Suprapubic skin (tissue), 4 donors: Measurements from ENCODE around the gene KCNG3. TPM values are rescaled to one million over a fixed set of nuclear protein-coding genes. Genes with fewer than 3 reads are reported as not detected.
A peak's percentile ranks its signal among the peaks of the same experiment; 100 is the strongest.

Experiments used
- DNase-seq, 2 donors: peaks; one replicate each; pipeline ENCODE4 v3.0.0-alpha.2; 2019; ENCODE audit warnings: low spot score in 2 of 2
- H3K27ac ChIP-seq: fragments of 200-600 bp; sonication (generic); one replicate; pipeline ENCODE4 v1.5.1; 2019
- H3K27me3 ChIP-seq: fragments of 200-600 bp; sonication (generic); one replicate; pipeline ENCODE4 v1.5.1; 2019
- H3K36me3 ChIP-seq: fragments of 200-600 bp; sonication (generic); one replicate; pipeline ENCODE4 v1.5.1; 2019
- H3K4me1 ChIP-seq: fragments of 200-600 bp; sonication (generic); one replicate; pipeline ENCODE4 v1.5.1; 2019
- H3K4me3 ChIP-seq: fragments of 200-600 bp; sonication (generic); one replicate; pipeline ENCODE4 v1.5.1; 2019; ENCODE audit warnings: mild to moderate bottlenecking
- H3K9me3 ChIP-seq: fragments of 200-600 bp; sonication (generic); one replicate; pipeline ENCODE4 v1.5.1; 2019
- CTCF ChIP-seq, 2 donors: fragments of 200-600 bp in 1 of 2; fragments of 450-650 bp in 1 of 2; sonication (generic) in 1 of 2; IDR thresholded peaks; one replicate each; pipeline ENCODE4 v1.5.1; 2016 to 2019; ENCODE audit warnings: antibody characterized with exemption in 2 of 2, mild to moderate bottlenecking in 1 of 2, moderate library complexity in 1 of 2
- EP300 ChIP-seq: sonication (generic); formaldehyde crosslinking; IDR thresholded peaks from one replicate; pipeline ENCODE4 v1.6.1; 2017; ENCODE audit warnings: antibody characterized with exemption
- POLR2A ChIP-seq, 2 donors: fragments of 450-650 bp; IDR thresholded peaks; one replicate each; pipeline ENCODE4 v1.6.1; 2017; ENCODE audit warnings: antibody characterized with exemption in 2 of 2, mild to moderate bottlenecking in 2 of 2, moderate library complexity in 2 of 2
- POLR2AphosphoS5 ChIP-seq, 3 donors: sonication (generic); formaldehyde crosslinking; IDR thresholded peaks; one replicate each; pipeline ENCODE4 v1.6.1; 2017; ENCODE audit warnings: antibody characterized with exemption in 3 of 3
- WGBS: methylation state at CpG from one replicate; pipeline ENCODE4 v1.1.5; 2018; 5-methylcytosine and 5-hydroxymethylcytosine counted together
- total RNA-seq, 4 donors: library from RNA; depleted of rRNA; stranded (reverse); fragments of >200 nt; gene quantifications; one replicate each; pipeline ENCODE4 v1.1.0, GENCODE V29; 2016

Gene KCNG3
- total RNA-seq, 4 donors from 2014 or later = 0.59 to 1.6 (median 1.1) TPM

GRCh38 chr2:42495234-42495581, 1.4 kb upstream of the KCNG3 start:
- H3K36me3 ChIP-seq = no peaks in the 10 kb centered on the region
- DNase-seq = no peak
- 0% methylated on average over 1 of the region's 1 CpG for WGBS
- TF ChIP-seq POLR2AphosphoS5 (IDR thresholded peaks at IDR 0.05) = no peak
- no peak for TF ChIP-seq CTCF (IDR thresholded peaks at IDR 0.05)
- no peak for TF ChIP-seq EP300
- no peak for TF ChIP-seq POLR2A (IDR thresholded peaks at IDR 0.05)
- peaks cover 20% of the 10 kb centered on the region for H3K4me1 ChIP-seq
- no peaks in the 10 kb centered on the region for H3K9me3 ChIP-seq
- peaks cover 12% of the 10 kb centered on the region for H3K27me3 ChIP-seq
- no peak overlapping the region for H3K27ac ChIP-seq
- H3K4me3 ChIP-seq = peak overlapping the region; percentile 56

GRCh38 chr2:42494355-42495233, 812 bp upstream of the KCNG3 start:
- Histone ChIP-seq H3K27me3 (peaks cover 12% of the 10 kb centered on the region), H3K4me3 (peak overlapping the region; percentile 56), H3K4me1 (peaks cover 20% of the 10 kb centered on the region), H3K27ac (no peak overlapping the region), H3K9me3 (no peaks in the 10 kb centered on the region), H3K36me3 (no peaks in the 10 kb centered on the region)
- WGBS = under 1% methylated on average over 30 of the region's 65 CpGs
- peak in 1 of 2 donors; percentile 77 for DNase-seq
- TF ChIP-seq POLR2AphosphoS5 (IDR thresholded peaks at IDR 0.05) (no peak), CTCF (IDR thresholded peaks at IDR 0.05) (peak; percentile 62 to 79)

GRCh38 chr2:42492691-42493467, 903 bp downstream of the KCNG3 start:
- Histone ChIP-seq H3K36me3 (no peaks in the 10 kb centered on the region), H3K27me3 (peaks cover 12% of the 10 kb centered on the region), H3K4me1 (peaks cover 20% of the 10 kb centered on the region), H3K27ac (no peak overlapping the region), H3K4me3 (peak overlapping the region; percentile 56), H3K9me3 (no peaks in the 10 kb centered on the region)
- no peak for DNase-seq
- 35% methylated on average over 75 of the region's 111 CpGs for WGBS
- TF ChIP-seq CTCF (IDR thresholded peaks at IDR 0.05) (no peak), POLR2A (IDR thresholded peaks at IDR 0.05) (no peak)

- WGBS = 97% methylated on average over 5 of the region's 5 CpGs
- no peak for TF ChIP-seq CTCF (IDR thresholded peaks at IDR 0.05)
- Histone ChIP-seq H3K27ac (no peak overlapping the region), H3K4me3 (no peak overlapping the region), H3K9me3 (no peaks in the 10 kb centered on the region), H3K27me3 (peaks cover 8% of the 10 kb centered on the region), H3K4me1 (peaks cover 6% of the 10 kb centered on the region), H3K36me3 (no peaks in the 10 kb centered on the region)
- no peak for DNase-seq
These were observed 5.5 kb downstream of the KCNG3 start for GRCh38 chr2:42488297-42488696.

- Histone ChIP-seq H3K27ac (no peak overlapping the region), H3K36me3 (no peaks in the 10 kb centered on the region), H3K9me3 (no peaks in the 10 kb centered on the region), H3K4me3 (no peak overlapping the region), H3K4me1 (no peaks in the 10 kb centered on the region), H3K27me3 (no peaks in the 10 kb centered on the region)
- WGBS = 91% methylated on average over 7 of the region's 7 CpGs
- no peak for DNase-seq
- TF ChIP-seq EP300 (no peak), CTCF (IDR thresholded peaks at IDR 0.05) (no peak), POLR2AphosphoS5 (IDR thresholded peaks at IDR 0.05) (no peak), POLR2A (IDR thresholded peaks at IDR 0.05) (no peak)
These were observed 7.5 kb downstream of the KCNG3 start for GRCh38 chr2:42486145-42486906.
